Measurements from ENCODE around the gene SLC38A7.
"Not testable (repeated sequence)": the region's sequence is repeated elsewhere in the genome, so short reads cannot be mapped to it uniquely, and the experiment has no call there.

Gene SLC38A7

GRCh38 chr16:58678716-58679115 lies 5.9 kb downstream of the SLC38A7 start:
- H3K4me3 ChIP-seq (ENCODE audit: insufficient read depth, low read depth, low read length) = no peak overlapping the region
- no peak overlapping the region for H3K27ac ChIP-seq (ENCODE audit: insufficient read depth, low read depth, low read length, poor library complexity, severe bottlenecking)

GRCh38 chr16:58678269-58678668 lies 6.3 kb downstream of the SLC38A7 start:
- peaks cover under 1% of the 10 kb centered on the region for H3K4me1 ChIP-seq (ENCODE audit: control insufficient read depth, insufficient read depth, low read length)
- H3K27me3 ChIP-seq (ENCODE audit: control insufficient read depth, insufficient read depth, low read length, poor library complexity, severe bottlenecking) = no peaks in the 10 kb centered on the region
- no peaks in the 10 kb centered on the region for H3K9me3 ChIP-seq (ENCODE audit: control insufficient read depth, low read length)
- no peak overlapping the region for H3K27ac ChIP-seq (ENCODE audit: insufficient read depth, low read depth, low read length, poor library complexity, severe bottlenecking)
- H3K36me3 ChIP-seq (ENCODE audit: control insufficient read depth, insufficient read depth, low read length) = peaks cover 5% of the 10 kb centered on the region
- 97 to 99% methylated on average over 4 of the region's 4 CpGs for WGBS, 2 experiments
- no peak overlapping the region for H3K4me3 ChIP-seq (ENCODE audit: insufficient read depth, low read depth, low read length)

More at GRCh38 chr16:58678716-58679115, 5.9 kb downstream of the SLC38A7 start:
- Histone ChIP-seq H3K4me1 (ENCODE audit: control insufficient read depth, insufficient read depth, low read length) (peaks cover 5% of the 10 kb centered on the region), H3K36me3 (ENCODE audit: control insufficient read depth, insufficient read depth, low read length) (peaks cover 5% of the 10 kb centered on the region), H3K9me3 (ENCODE audit: control insufficient read depth, low read length) (no peaks in the 10 kb centered on the region), H3K27me3 (ENCODE audit: control insufficient read depth, insufficient read depth, low read length, poor library complexity, severe bottlenecking) (no peaks in the 10 kb centered on the region)
- WGBS, 2 experiments = 90 to 93% methylated on average over 3 of the region's 3 CpGs

GRCh38 chr16:58670946-58671583 lies 13.5 kb downstream of the SLC38A7 start:
- 94 to 96% methylated on average over 18 of the region's 18 CpGs for WGBS, 2 experiments
- no peaks in the 10 kb centered on the region for H3K27me3 ChIP-seq (ENCODE audit: control insufficient read depth, insufficient read depth, low read length, poor library complexity, severe bottlenecking)

GRCh38 chr16:58670177-58670576 lies 14.4 kb downstream of the SLC38A7 start:
- peaks cover 2% of the 10 kb centered on the region for H3K4me1 ChIP-seq (ENCODE audit: control insufficient read depth, insufficient read depth, low read length)
- no peak overlapping the region for H3K27ac ChIP-seq (ENCODE audit: insufficient read depth, low read depth, low read length, poor library complexity, severe bottlenecking)
- no peaks in the 10 kb centered on the region for H3K36me3 ChIP-seq (ENCODE audit: control insufficient read depth, insufficient read depth, low read length)
- H3K27me3 ChIP-seq (ENCODE audit: control insufficient read depth, insufficient read depth, low read length, poor library complexity, severe bottlenecking) = no peaks in the 10 kb centered on the region
- H3K4me3 ChIP-seq (ENCODE audit: insufficient read depth, low read depth, low read length) = no peak overlapping the region
- no peaks in the 10 kb centered on the region for H3K9me3 ChIP-seq (ENCODE audit: control insufficient read depth, low read length)

More at GRCh38 chr16:58670946-58671583, 13.5 kb downstream of the SLC38A7 start:
- no peaks in the 10 kb centered on the region for H3K9me3 ChIP-seq (ENCODE audit: control insufficient read depth, low read length)
- no peak overlapping the region for H3K4me3 ChIP-seq (ENCODE audit: insufficient read depth, low read depth, low read length)
- H3K27ac ChIP-seq (ENCODE audit: insufficient read depth, low read depth, low read length, poor library complexity, severe bottlenecking) = no peak overlapping the region
- H3K36me3 ChIP-seq (ENCODE audit: control insufficient read depth, insufficient read depth, low read length) = no peaks in the 10 kb centered on the region
- no peaks in the 10 kb centered on the region for H3K4me1 ChIP-seq (ENCODE audit: control insufficient read depth, insufficient read depth, low read length)

GRCh38 chr16:58665200-58665599 lies 19.4 kb downstream of the SLC38A7 start:
- Histone ChIP-seq H3K9me3 (ENCODE audit: control insufficient read depth, low read length) (no peaks in the 10 kb centered on the region), H3K27me3 (ENCODE audit: control insufficient read depth, insufficient read depth, low read length, poor library complexity, severe bottlenecking) (no peaks in the 10 kb centered on the region), H3K4me3 (ENCODE audit: insufficient read depth, low read depth, low read length) (no peak overlapping the region), H3K36me3 (ENCODE audit: control insufficient read depth, insufficient read depth, low read length) (no peaks in the 10 kb centered on the region), H3K4me1 (ENCODE audit: control insufficient read depth, insufficient read depth, low read length) (peaks cover 3% of the 10 kb centered on the region), H3K27ac (ENCODE audit: insufficient read depth, low read depth, low read length, poor library complexity, severe bottlenecking) (no peak overlapping the region)
- WGBS, 2 experiments = 83 to 89% methylated on average over 8 of the region's 8 CpGs

- H3K4me3 ChIP-seq (ENCODE audit: insufficient read depth, low read depth, low read length) = no peak overlapping the region
- no peaks in the 10 kb centered on the region for H3K9me3 ChIP-seq (ENCODE audit: control insufficient read depth, low read length)
- H3K4me1 ChIP-seq (ENCODE audit: control insufficient read depth, insufficient read depth, low read length) = peaks cover 3% of the 10 kb centered on the region
- no peaks in the 10 kb centered on the region for H3K36me3 ChIP-seq (ENCODE audit: control insufficient read depth, insufficient read depth, low read length)
- no peaks in the 10 kb centered on the region for H3K27me3 ChIP-seq (ENCODE audit: control insufficient read depth, insufficient read depth, low read length, poor library complexity, severe bottlenecking)
- H3K27ac ChIP-seq (ENCODE audit: insufficient read depth, low read depth, low read length, poor library complexity, severe bottlenecking) = no peak overlapping the region
- WGBS, 2 experiments = 48 to 49% methylated on average over 12 of the region's 12 CpGs
Measured at GRCh38 chr16:58661199-58661830, 23.3 kb downstream of the SLC38A7 start.

GRCh38 chr16:58659911-58660310 lies 24.7 kb downstream of the SLC38A7 start:
- not testable (repeated sequence) for H3K27ac ChIP-seq (ENCODE audit: insufficient read depth, low read depth, low read length, poor library complexity, severe bottlenecking); H3K27me3 ChIP-seq (ENCODE audit: control insufficient read depth, insufficient read depth, low read length, poor library complexity, severe bottlenecking); H3K36me3 ChIP-seq (ENCODE audit: control insufficient read depth, insufficient read depth, low read length); H3K4me1 ChIP-seq (ENCODE audit: control insufficient read depth, insufficient read depth, low read length); H3K4me3 ChIP-seq (ENCODE audit: insufficient read depth, low read depth, low read length); H3K9me3 ChIP-seq (ENCODE audit: control insufficient read depth, low read length)
- 93% methylated on average over 11 of the region's 11 CpGs for WGBS, 2 experiments

GRCh38 chr16:58658796-58659211 lies 25.8 kb downstream of the SLC38A7 start:
- Histone ChIP-seq H3K27ac (ENCODE audit: insufficient read depth, low read depth, low read length, poor library complexity, severe bottlenecking) (no peak overlapping the region), H3K4me3 (ENCODE audit: insufficient read depth, low read depth, low read length) (no peak overlapping the region), H3K27me3 (ENCODE audit: control insufficient read depth, insufficient read depth, low read length, poor library complexity, severe bottlenecking) (no peaks in the 10 kb centered on the region), H3K4me1 (ENCODE audit: control insufficient read depth, insufficient read depth, low read length) (no peaks in the 10 kb centered on the region), H3K36me3 (ENCODE audit: control insufficient read depth, insufficient read depth, low read length) (no peaks in the 10 kb centered on the region), H3K9me3 (ENCODE audit: control insufficient read depth, low read length) (no peaks in the 10 kb centered on the region)
- WGBS, 2 experiments = 91 to 95% methylated on average over 3 of the region's 3 CpGs

- H3K27me3 ChIP-seq (ENCODE audit: control insufficient read depth, insufficient read depth, low read length, poor library complexity, severe bottlenecking) = no peaks in the 10 kb centered on the region
- no peaks in the 10 kb centered on the region for H3K4me1 ChIP-seq (ENCODE audit: control insufficient read depth, insufficient read depth, low read length)
- H3K36me3 ChIP-seq (ENCODE audit: control insufficient read depth, insufficient read depth, low read length) = no peaks in the 10 kb centered on the region
- no peaks in the 10 kb centered on the region for H3K9me3 ChIP-seq (ENCODE audit: control insufficient read depth, low read length)
- H3K27ac ChIP-seq (ENCODE audit: insufficient read depth, low read depth, low read length, poor library complexity, severe bottlenecking) = no peak overlapping the region
- 81 to 91% methylated on average over 4 of the region's 4 CpGs for WGBS, 2 experiments
- H3K4me3 ChIP-seq (ENCODE audit: insufficient read depth, low read depth, low read length) = no peak overlapping the region
Measured at GRCh38 chr16:58656899-58657298, 27.7 kb downstream of the SLC38A7 start.

GRCh38 chr16:58655215-58655596 lies 29.4 kb downstream of the SLC38A7 start:
- H3K27me3 ChIP-seq (ENCODE audit: control insufficient read depth, insufficient read depth, low read length, poor library complexity, severe bottlenecking) = no peaks in the 10 kb centered on the region
- H3K9me3 ChIP-seq (ENCODE audit: control insufficient read depth, low read length) = no peaks in the 10 kb centered on the region
- H3K36me3 ChIP-seq (ENCODE audit: control insufficient read depth, insufficient read depth, low read length) = no peaks in the 10 kb centered on the region
- 90 to 93% methylated on average over 8 of the region's 8 CpGs for WGBS, 2 experiments
- H3K27ac ChIP-seq (ENCODE audit: insufficient read depth, low read depth, low read length, poor library complexity, severe bottlenecking) = no peak overlapping the region
- H3K4me1 ChIP-seq (ENCODE audit: control insufficient read depth, insufficient read depth, low read length) = no peaks in the 10 kb centered on the region
- no peak overlapping the region for H3K4me3 ChIP-seq (ENCODE audit: insufficient read depth, low read depth, low read length)

Data from ectodermal cell (in vitro differentiated cells).